HepG2 (cell line): ENCODE data around the gene CCL17. TPM values are rescaled to one million over a fixed set of nuclear protein-coding genes. Genes with fewer than 3 reads are reported as not detected.
A peak's percentile ranks its signal among the peaks of the same experiment; 100 is the strongest.

Experiments used
- ASH2L ChIP-seq: fragments of 300-600, 200-600 bp; sonication (generic); IDR thresholded peaks from 2 replicates; pipeline ENCODE4 v1.7.0; 2017; ENCODE audit warnings: low read depth, mild to moderate bottlenecking, moderate library complexity, mixed read lengths, low read length; ENCODE audit not compliant: insufficient read length
- CEBPG ChIP-seq: IDR thresholded peaks from 2 replicates; pipeline ENCODE4 v1.6.1; 2016
- FLYWCH1 ChIP-seq: sonication (generic); formaldehyde crosslinking; IDR thresholded peaks from 2 replicates; pipeline ENCODE4 v1.8.1; 2023; ENCODE audit warnings: mild to moderate bottlenecking, missing genetic modification reagents
- GABPB1 ChIP-seq: IDR thresholded peaks from 2 replicates; pipeline ENCODE4 v1.6.1; 2016; ENCODE audit warnings: mild to moderate bottlenecking, missing genetic modification reagents, moderate library complexity, missing compliant biosample characterization
- HMG20B ChIP-seq: conservative IDR thresholded peaks from 2 replicates; pipeline ENCODE4 v1.6.1; 2016; ENCODE audit warnings: missing genetic modification reagents, missing compliant biosample characterization
- KDM4B ChIP-seq: sonication (generic); formaldehyde crosslinking; IDR thresholded peaks from 2 replicates; pipeline ENCODE4 v1.4.0; 2020; ENCODE audit warnings: missing genetic modification reagents
- KLF6 ChIP-seq: IDR thresholded peaks from 2 replicates; pipeline ENCODE4 v1.8.0; 2016; ENCODE audit warnings: missing biosample characterization, missing genetic modification reagents
- MLLT10 ChIP-seq: sonication (generic); formaldehyde crosslinking; IDR thresholded peaks from 2 replicates; pipeline ENCODE4 v1.4.0; 2020; ENCODE audit warnings: missing genetic modification reagents
- MXD4 ChIP-seq: IDR thresholded peaks from 2 replicates; pipeline ENCODE4 v1.6.1; 2016; ENCODE audit warnings: mild to moderate bottlenecking, missing biosample characterization, missing genetic modification reagents
- PAX8 ChIP-seq: sonication (generic); formaldehyde crosslinking; IDR thresholded peaks from 2 replicates; pipeline ENCODE4 v1.8.0; 2022; ENCODE audit warnings: mild to moderate bottlenecking, missing genetic modification reagents, borderline replicate concordance
- SOX6 ChIP-seq, 2 experiments: fragments of 450-650 bp in 1 of 2; sonication (generic) in 1 of 2; formaldehyde crosslinking in 1 of 2; IDR thresholded peaks; 2 replicates each; pipeline versions ENCODE4 v1.4.0 to v1.6.1; 2017 to 2020; ENCODE audit warnings: antibody characterized with exemption in 1 of 2, mild to moderate bottlenecking in 1 of 2, missing genetic modification reagents in 1 of 2
- SP5 ChIP-seq: IDR thresholded peaks from 2 replicates; pipeline ENCODE4 v1.6.1; 2016; ENCODE audit warnings: low read depth, borderline replicate concordance
- ZKSCAN8 ChIP-seq: IDR thresholded peaks from 2 replicates; pipeline ENCODE4 v1.6.1; 2016; ENCODE audit warnings: borderline replicate concordance, missing genetic modification reagents, missing compliant biosample characterization
- ZNF207 ChIP-seq: fragments of 450-650 bp; IDR thresholded peaks from 2 replicates; pipeline ENCODE4 v1.6.1; 2016; ENCODE audit warnings: antibody characterized with exemption, borderline replicate concordance
- ZNF224 ChIP-seq: sonication (generic); formaldehyde crosslinking; IDR thresholded peaks from 2 replicates; pipeline ENCODE4 v1.5.0; 2020; ENCODE audit warnings: mild to moderate bottlenecking, missing genetic modification reagents
- ZNF776 ChIP-seq: sonication (generic); formaldehyde crosslinking; IDR thresholded peaks from 2 replicates; pipeline ENCODE4 v1.4.0; 2020; ENCODE audit warnings: mild to moderate bottlenecking, missing genetic modification reagents
- ZNF878 ChIP-seq: sonication (generic); formaldehyde crosslinking; IDR thresholded peaks from 2 replicates; pipeline ENCODE4 v1.8.1; 2023; ENCODE audit warnings: mild to moderate bottlenecking, missing genetic modification reagents, moderate library complexity
- ZNF883 ChIP-seq: sonication (generic); formaldehyde crosslinking; IDR thresholded peaks from 2 replicates; pipeline ENCODE4 v1.5.1; 2020; ENCODE audit warnings: mild to moderate bottlenecking, missing genetic modification reagents; ENCODE audit errors: not compliant biosample characterization
- polyA plus RNA-seq, 8 experiments: library from polyadenylated mRNA; depleted of rRNA in 3 of 8; stranded (reverse) in 7 of 8; unstranded in 1 of 8; fragments of >200 nt; fragmentation: Illumina TruSeq in 4 of 8; extraction: Trizol in 4 of 8; gene quantifications; 2 replicates each; pipeline versions ENCODE4 v1.2.1 to v1.2.3, GENCODE V29; 2011 to 2016; ENCODE audit warnings: low read depth in 4 of 8, missing spikeins in 1 of 8, mixed read lengths in 1 of 8; ENCODE audit not compliant: insufficient read depth in 1 of 8
- total RNA-seq, 5 experiments: library from RNA; depleted of rRNA; stranded (reverse); fragments of >200 nt; fragmentation: Illumina TruSeq; extraction: Trizol; gene quantifications; 2 replicates each; pipeline ENCODE4 v1.2.3, GENCODE V29; 2016; ENCODE audit warnings: low read depth in 1 of 5
- TF ChIP-seq, protein P1 (sequence below): sonication (generic); formaldehyde crosslinking; IDR thresholded peaks from 2 replicates; pipeline ENCODE4 v1.8.1; 2022; ENCODE audit warnings: mild to moderate bottlenecking, missing genetic modification reagents
- TF ChIP-seq, protein P2 (sequence below): sonication (generic); formaldehyde crosslinking; IDR thresholded peaks from 2 replicates; pipeline ENCODE4 v1.9.0; 2022; ENCODE audit warnings: missing genetic modification reagents, mild to moderate bottlenecking, borderline replicate concordance
- TF ChIP-seq, protein P3 (sequence below): sonication (generic); formaldehyde crosslinking; IDR thresholded peaks from 2 replicates; pipeline ENCODE4 v1.5.1; 2020; ENCODE audit warnings: mild to moderate bottlenecking, missing genetic modification reagents, borderline replicate concordance
- TF ChIP-seq, protein P4 (sequence below): sonication (generic); formaldehyde crosslinking; IDR thresholded peaks from 2 replicates; pipeline ENCODE4 v1.5.0; 2020; ENCODE audit warnings: mild to moderate bottlenecking, missing genetic modification reagents
- TF ChIP-seq, protein P5 (sequence below): IDR thresholded peaks from 2 replicates; pipeline ENCODE4 v1.6.1; 2018; ENCODE audit warnings: missing genetic modification reagents

CCL17 gene
- total and polyA plus RNA-seq, 2 of the 13 experiments (the other 11 are each of a cell fraction or from before 2014, with no cell fraction given) = not detected

DNA sequence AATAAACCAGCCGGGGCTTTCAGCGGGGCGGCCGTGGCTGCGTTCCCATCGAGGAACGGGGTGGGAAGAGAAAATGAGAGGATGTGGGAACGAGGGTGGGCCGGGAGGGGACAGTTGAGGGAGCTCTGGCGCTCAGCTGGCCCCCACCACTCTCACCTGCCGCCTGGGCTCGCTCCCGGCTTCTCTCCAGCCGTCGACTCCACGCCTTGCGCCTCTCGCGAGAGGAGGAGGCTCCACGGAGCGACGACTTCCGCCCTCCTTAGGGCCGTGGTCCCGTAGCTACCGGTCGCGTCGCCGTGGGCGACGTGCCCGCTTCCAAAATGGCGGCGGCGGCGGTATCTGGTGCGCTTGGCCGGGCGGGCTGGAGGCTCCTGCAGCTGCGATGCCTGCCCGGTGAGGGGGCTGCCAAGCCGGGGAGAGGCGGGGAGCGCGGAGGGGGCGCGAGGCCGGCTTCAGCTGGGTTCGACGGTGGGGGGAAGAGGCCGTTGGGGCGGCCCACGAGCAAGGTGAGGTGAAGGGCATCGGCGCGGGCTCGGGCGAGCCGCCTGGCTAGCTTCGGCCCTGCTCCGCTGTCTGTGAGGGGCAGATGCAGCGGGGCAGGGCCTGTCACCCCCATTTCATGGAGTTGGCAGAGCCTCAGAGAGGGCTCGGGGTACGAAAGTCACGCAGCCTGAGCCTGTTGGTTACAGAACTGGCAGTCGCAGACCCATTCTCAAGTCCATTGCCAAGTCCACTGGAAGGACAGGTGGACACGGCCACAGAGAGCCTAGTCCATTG is 42.8 kb downstream of the CCL17 start, which contains the start of the genes CIAPIN1 and COQ9 (continued):
- TF ChIP-seq ZNF878 (CRISPR knock-in tag) (no peak), MXD4 (CRISPR knock-in tag) (peak; percentile 96), HMG20B (CRISPR knock-in tag) (no peak), ZKSCAN8 (peak; percentile 67), KDM4B (CRISPR knock-in tag) (peak; percentile 77), ZNF207 (no peak), KLF6 (peak; percentile 91), CEBPG (CRISPR knock-in tag) (0 out of 2 replicates have a peak, but pooled peaks have one; percentile 17), SOX6 (IDR thresholded peaks at IDR 0.05) (no peak), SOX6 (CRISPR knock-in tag; IDR thresholded peaks at IDR 0.05) (peak; percentile 83), PAX8 (CRISPR knock-in tag) (peak; percentile 54; the same call in 1 of the 2 replicates), GABPB1 (CRISPR knock-in tag) (peak; percentile 99), ZNF883 (CRISPR knock-in tag) (peak; percentile 90), ZNF224 (CRISPR knock-in tag) (0 out of 2 replicates have a peak, but pooled peaks have one; percentile 79), ASH2L (peak; percentile 90), ZNF776 (CRISPR knock-in tag) (peak; percentile 95), MLLT10 (CRISPR knock-in tag) (no peak), SP5 (CRISPR knock-in tag) (peak; percentile 54; the same call in 1 of the 2 replicates), FLYWCH1 (CRISPR knock-in tag) (no peak)
- TF ChIP-seq, protein P1, sequence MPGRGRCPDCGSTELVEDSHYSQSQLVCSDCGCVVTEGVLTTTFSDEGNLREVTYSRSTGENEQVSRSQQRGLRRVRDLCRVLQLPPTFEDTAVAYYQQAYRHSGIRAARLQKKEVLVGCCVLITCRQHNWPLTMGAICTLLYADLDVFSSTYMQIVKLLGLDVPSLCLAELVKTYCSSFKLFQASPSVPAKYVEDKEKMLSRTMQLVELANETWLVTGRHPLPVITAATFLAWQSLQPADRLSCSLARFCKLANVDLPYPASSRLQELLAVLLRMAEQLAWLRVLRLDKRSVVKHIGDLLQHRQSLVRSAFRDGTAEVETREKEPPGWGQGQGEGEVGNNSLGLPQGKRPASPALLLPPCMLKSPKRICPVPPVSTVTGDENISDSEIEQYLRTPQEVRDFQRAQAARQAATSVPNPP (CRISPR knock-in tag) = 0 out of 2 replicates have a peak, but pooled peaks have one; percentile 50
- TF ChIP-seq, protein P2, sequence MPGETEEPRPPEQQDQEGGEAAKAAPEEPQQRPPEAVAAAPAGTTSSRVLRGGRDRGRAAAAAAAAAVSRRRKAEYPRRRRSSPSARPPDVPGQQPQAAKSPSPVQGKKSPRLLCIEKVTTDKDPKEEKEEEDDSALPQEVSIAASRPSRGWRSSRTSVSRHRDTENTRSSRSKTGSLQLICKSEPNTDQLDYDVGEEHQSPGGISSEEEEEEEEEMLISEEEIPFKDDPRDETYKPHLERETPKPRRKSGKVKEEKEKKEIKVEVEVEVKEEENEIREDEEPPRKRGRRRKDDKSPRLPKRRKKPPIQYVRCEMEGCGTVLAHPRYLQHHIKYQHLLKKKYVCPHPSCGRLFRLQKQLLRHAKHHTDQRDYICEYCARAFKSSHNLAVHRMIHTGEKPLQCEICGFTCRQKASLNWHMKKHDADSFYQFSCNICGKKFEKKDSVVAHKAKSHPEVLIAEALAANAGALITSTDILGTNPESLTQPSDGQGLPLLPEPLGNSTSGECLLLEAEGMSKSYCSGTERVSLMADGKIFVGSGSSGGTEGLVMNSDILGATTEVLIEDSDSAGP (CRISPR knock-in tag) = peak; percentile 98
- TF ChIP-seq, protein P3, sequence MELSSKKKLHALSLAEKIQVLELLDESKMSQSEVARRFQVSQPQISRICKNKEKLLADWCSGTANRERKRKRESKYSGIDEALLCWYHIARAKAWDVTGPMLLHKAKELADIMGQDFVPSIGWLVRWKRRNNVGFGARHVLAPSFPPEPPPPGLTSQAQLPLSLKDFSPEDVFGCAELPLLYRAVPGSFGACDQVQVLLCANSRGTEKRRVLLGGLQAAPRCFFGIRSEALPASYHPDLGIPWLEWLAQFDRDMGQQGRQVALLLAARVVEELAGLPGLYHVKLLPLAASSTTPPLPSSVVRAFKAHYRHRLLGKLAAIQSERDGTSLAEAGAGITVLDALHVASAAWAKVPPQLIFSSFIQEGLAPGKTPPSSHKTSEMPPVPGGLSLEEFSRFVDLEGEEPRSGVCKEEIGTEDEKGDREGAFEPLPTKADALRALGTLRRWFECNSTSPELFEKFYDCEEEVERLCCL (CRISPR knock-in tag) = peak; percentile 79
- TF ChIP-seq, protein P4, sequence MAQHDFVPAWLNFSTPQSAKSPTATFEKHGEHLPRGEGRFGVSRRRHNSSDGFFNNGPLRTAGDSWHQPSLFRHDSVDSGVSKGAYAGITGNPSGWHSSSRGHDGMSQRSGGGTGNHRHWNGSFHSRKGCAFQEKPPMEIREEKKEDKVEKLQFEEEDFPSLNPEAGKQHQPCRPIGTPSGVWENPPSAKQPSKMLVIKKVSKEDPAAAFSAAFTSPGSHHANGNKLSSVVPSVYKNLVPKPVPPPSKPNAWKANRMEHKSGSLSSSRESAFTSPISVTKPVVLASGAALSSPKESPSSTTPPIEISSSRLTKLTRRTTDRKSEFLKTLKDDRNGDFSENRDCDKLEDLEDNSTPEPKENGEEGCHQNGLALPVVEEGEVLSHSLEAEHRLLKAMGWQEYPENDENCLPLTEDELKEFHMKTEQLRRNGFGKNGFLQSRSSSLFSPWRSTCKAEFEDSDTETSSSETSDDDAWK (CRISPR knock-in tag) = no peak
- TF ChIP-seq, protein P5, sequence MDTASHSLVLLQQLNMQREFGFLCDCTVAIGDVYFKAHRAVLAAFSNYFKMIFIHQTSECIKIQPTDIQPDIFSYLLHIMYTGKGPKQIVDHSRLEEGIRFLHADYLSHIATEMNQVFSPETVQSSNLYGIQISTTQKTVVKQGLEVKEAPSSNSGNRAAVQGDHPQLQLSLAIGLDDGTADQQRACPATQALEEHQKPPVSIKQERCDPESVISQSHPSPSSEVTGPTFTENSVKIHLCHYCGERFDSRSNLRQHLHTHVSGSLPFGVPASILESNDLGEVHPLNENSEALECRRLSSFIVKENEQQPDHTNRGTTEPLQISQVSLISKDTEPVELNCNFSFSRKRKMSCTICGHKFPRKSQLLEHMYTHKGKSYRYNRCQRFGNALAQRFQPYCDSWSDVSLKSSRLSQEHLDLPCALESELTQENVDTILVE (CRISPR knock-in tag) = peak; percentile 90
